ENCODE measurements around the gene MYO18B. TPM values are rescaled to one million over a fixed set of nuclear protein-coding genes. Genes with fewer than 3 reads are reported as not detected.

MYO18B gene
- total and polyA plus RNA-seq, 2 of the 8 experiments (the other 6 are each of a cell fraction or from before 2014, with no cell fraction given): 0.62 to 0.78 TPM

DNA sequence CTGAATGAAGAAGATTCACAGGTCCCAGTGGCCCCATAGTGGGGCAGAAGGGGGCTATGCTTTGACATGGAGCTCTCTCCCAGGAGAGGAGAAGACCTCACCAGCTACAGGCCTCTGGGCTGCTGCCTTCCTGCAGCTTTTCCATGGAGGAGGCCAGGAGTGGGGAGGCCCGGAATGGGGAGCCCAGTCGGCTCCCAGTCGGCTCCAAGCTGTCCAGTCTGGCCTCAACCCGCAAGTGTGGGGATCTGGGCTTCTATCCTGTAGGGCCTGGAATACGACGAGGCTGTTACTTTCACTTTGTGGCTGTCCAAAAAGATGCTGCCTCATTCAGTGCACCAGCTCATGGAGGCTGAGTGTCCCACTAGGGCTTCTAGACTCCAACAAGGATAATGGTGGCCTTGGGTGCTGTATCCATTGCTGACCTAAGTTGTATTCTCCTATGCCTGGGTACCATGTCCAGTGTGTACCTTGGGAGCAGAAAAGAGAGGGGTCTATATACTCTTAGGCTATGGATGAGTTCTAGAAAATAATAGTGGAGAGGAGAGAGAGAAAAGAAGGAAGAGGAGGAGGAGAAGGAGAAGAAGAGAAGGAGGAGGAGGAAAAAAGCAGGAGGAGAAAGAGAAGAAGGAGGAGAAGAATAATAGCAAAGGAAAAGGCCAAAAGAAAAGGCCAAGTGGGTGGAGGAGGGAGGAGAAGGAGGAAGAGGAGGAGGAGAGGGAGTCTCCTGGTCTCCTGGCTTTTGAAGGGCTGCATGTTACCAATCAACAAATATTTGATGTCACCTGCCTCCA lies 1.1 kb downstream of the MYO18B start (continued):
- TF ChIP-seq, protein P1, sequence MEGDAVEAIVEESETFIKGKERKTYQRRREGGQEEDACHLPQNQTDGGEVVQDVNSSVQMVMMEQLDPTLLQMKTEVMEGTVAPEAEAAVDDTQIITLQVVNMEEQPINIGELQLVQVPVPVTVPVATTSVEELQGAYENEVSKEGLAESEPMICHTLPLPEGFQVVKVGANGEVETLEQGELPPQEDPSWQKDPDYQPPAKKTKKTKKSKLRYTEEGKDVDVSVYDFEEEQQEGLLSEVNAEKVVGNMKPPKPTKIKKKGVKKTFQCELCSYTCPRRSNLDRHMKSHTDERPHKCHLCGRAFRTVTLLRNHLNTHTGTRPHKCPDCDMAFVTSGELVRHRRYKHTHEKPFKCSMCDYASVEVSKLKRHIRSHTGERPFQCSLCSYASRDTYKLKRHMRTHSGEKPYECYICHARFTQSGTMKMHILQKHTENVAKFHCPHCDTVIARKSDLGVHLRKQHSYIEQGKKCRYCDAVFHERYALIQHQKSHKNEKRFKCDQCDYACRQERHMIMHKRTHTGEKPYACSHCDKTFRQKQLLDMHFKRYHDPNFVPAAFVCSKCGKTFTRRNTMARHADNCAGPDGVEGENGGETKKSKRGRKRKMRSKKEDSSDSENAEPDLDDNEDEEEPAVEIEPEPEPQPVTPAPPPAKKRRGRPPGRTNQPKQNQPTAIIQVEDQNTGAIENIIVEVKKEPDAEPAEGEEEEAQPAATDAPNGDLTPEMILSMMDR (IDR thresholded peaks at IDR 0.05; ENCODE audit: control extremely low read depth in 1 of 3, insufficient read depth in 1 of 3, low read depth in 1 of 3, low read length in 3 of 3): no peak
- no peak for TF ChIP-seq SP4 (IDR thresholded peaks at IDR 0.05; ENCODE audit: low read length)
